ENCODE results near the gene C3orf62. TPM values are rescaled to one million over a fixed set of nuclear protein-coding genes. Genes with fewer than 3 reads are reported as not detected.
"Not testable (repeated sequence)": the region's sequence is repeated elsewhere in the genome, so short reads cannot be mapped to it uniquely, and the experiment has no call there.

Gene C3orf62
- total and polyA plus RNA-seq, 4 donors, result 0.96 to 3.1 (median 1.6) TPM

GRCh38 chr3:49248840-49249227 lies 28.2 kb downstream of the C3orf62 start (continued):
- no peak for TF ChIP-seq ZBTB33 (IDR thresholded peaks at IDR 0.05)
- TF ChIP-seq JUND (IDR thresholded peaks at IDR 0.05), result peak in 1 of 2 donors; percentile 48
- TF ChIP-seq, protein P1, sequence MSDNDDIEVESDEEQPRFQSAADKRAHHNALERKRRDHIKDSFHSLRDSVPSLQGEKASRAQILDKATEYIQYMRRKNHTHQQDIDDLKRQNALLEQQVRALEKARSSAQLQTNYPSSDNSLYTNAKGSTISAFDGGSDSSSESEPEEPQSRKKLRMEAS (IDR thresholded peaks at IDR 0.05), result no peak
- no peak for TF ChIP-seq GABPA (IDR thresholded peaks at IDR 0.05 in 1 of 2, conservative IDR thresholded peaks at IDR 0.05 in 1 of 2)
- TF ChIP-seq NR2F2 (IDR thresholded peaks at IDR 0.05), result peak; percentile 31
- TF ChIP-seq YY1 (IDR thresholded peaks at IDR 0.05), result no peak
- TF ChIP-seq HNF4G (IDR thresholded peaks at IDR 0.05), result no peak
- TF ChIP-seq HNF4A (conservative IDR thresholded peaks at IDR 0.05), result no peak
- TF ChIP-seq FOXA2 (IDR thresholded peaks at IDR 0.05), result no peak

DNA sequence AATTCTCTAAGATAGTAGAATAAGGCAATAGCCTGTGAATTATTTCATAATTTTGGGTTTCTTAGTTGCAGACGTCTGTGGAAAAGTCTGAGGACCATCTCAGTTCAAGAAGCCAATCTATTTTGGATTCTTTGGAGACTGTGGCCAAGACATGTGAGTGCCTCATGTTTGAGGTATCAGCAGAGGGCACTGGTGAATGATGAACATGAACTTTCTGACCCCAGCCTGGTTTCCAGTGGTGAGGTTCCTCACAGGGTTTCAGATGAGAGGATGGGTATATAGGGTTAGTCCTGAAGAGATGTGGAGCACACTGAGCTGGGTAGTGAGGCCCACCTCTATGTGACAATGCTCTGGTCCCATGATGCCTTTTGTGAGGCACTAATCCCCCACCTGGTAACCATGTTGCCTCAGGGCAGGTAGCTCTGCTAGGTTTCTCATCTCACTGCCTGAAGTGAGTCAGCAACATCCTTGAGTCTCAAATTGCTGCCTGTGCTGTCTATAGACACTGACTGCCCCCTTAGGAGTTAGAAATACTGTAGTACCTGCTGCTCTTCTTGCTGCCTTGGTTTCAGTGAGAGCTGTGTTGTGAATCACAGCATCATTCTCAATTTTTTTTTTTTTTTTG lies 32.3 kb downstream of the C3orf62 start:
- H3K36me3 ChIP-seq (ENCODE audit: control insufficient read depth in 4 of 4, insufficient read depth in 3 of 4, low read depth in 1 of 4, low read length in 3 of 4), result no peaks in the 10 kb centered on the region
- no peaks in the 10 kb centered on the region for H3K9me3 ChIP-seq (ENCODE audit: control insufficient read depth in 4 of 4, low read length in 3 of 4)
- H3K9ac ChIP-seq (ENCODE audit: low read depth in 1 of 2, low read length in 2 of 2), result no peak overlapping the region
- no peak overlapping the region for H3K4me3 ChIP-seq (ENCODE audit: low read depth in 1 of 3, low read length in 3 of 3)
- 31% methylated on average over 1 of the region's 1 CpG for WGBS
- TF ChIP-seq YY1 (IDR thresholded peaks at IDR 0.05) (no peak), RXRA (IDR thresholded peaks at IDR 0.05) (peak in 1 of 2 donors; percentile 37)
- no peaks in the 10 kb centered on the region for H3K27me3 ChIP-seq (ENCODE audit: control insufficient read depth in 4 of 4, insufficient read depth in 4 of 4, low read length in 3 of 4)
- no peak overlapping the region for H3K27ac ChIP-seq (ENCODE audit: low read depth in 1 of 2, low read length in 2 of 2)
- no peaks in the 10 kb centered on the region for H3K4me1 ChIP-seq (ENCODE audit: control insufficient read depth in 4 of 4, insufficient read depth in 4 of 4, low read length in 3 of 4)
- no peak for DNase-seq (ENCODE audit: low spot score)

DNA sequence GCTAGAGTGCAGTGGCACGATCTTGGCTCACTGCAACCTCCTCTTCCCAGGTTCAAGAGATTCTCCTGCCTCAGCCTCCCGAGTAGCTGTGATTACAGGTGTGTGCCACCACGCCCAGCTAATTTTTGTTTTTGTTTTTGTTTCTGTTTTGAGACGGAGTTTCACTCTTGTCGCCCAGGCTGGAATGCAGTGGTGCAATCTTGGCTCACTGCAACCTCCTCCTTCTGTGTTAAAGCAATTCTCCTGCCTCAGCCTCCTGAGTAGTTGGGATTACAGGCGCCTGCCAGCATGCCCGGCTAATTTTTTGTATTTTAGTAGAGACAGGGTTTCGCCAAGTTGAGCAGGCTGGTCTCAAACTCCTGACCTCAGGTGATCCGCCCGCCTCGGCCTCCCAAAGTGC lies 36.9 kb downstream of the C3orf62 start:
- not testable (repeated sequence) for H3K27me3 ChIP-seq (ENCODE audit: control insufficient read depth in 4 of 4, insufficient read depth in 4 of 4, low read length in 3 of 4); H3K4me1 ChIP-seq (ENCODE audit: control insufficient read depth in 4 of 4, insufficient read depth in 4 of 4, low read length in 3 of 4); H3K27ac ChIP-seq (ENCODE audit: low read depth in 1 of 2, low read length in 2 of 2); H3K36me3 ChIP-seq (ENCODE audit: control insufficient read depth in 4 of 4, insufficient read depth in 3 of 4, low read depth in 1 of 4, low read length in 3 of 4); H3K9me3 ChIP-seq (ENCODE audit: control insufficient read depth in 4 of 4, low read length in 3 of 4); H3K9ac ChIP-seq (ENCODE audit: low read depth in 1 of 2, low read length in 2 of 2); DNase-seq (ENCODE audit: low spot score); H3K4me3 ChIP-seq (ENCODE audit: low read depth in 1 of 3, low read length in 3 of 3)
- 92% methylated on average over 11 of the region's 11 CpGs for WGBS

DNA sequence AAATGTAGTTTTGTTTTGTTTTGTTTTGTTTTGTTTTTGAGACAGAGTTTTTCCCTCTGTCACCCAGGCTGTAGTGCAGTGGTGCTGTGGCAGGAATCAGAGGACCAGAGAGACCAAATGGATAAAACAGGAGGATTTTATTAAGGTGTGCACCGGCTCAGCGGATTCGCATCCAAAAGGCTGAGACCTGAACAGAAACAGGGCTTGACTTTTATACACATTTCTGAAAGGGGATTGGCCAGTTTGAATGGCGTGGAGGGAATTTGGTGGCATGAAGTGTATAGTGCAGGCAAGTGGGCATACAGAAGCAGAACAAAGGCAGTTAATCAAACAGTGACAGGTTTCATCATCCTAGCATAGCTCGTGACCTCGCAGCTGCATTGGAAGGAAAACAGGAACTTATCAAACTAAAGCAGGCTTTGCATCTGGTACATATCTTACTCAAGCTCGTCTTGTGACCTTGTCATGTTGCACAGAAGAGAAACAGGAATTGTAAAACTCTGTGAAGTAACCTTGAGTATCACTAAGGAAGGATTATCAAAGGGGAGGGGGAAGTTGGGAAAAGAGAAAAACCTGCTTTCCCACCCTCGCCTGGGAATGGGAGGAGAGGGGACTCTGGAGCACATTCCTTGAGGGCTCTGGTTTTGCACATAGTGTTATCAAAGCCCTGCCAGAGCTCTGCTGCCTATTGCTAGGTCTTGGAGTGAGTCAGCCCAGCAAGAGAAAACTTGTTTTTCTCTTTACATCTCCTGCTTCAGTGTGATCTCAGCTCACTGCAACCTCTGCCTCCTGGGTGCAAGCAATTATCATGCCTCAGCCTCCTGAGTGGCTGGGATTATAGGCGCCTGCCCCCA lies 38.5 kb downstream of the C3orf62 start:
- no peak for DNase-seq (ENCODE audit: low spot score)
- TF ChIP-seq YY1 (IDR thresholded peaks at IDR 0.05), result no peak
- TF ChIP-seq RAD21 (IDR thresholded peaks at IDR 0.05), result peak in 1 of 2 donors; percentile 10
- peak; percentile 12 for TF ChIP-seq SP1 (IDR thresholded peaks at IDR 0.05)
- no peak for TF ChIP-seq HNF4G (IDR thresholded peaks at IDR 0.05)
- TF ChIP-seq RXRA (IDR thresholded peaks at IDR 0.05), result peak in 1 of 2 donors; percentile 48
- peak; percentile 56 for TF ChIP-seq NR2F2 (IDR thresholded peaks at IDR 0.05)
- Histone ChIP-seq H3K9ac (ENCODE audit: low read depth in 1 of 2, low read length in 2 of 2) (no peak overlapping the region), H3K9me3 (ENCODE audit: control insufficient read depth in 4 of 4, low read length in 3 of 4) (peaks cover 2 to 3% (median 3%) of the 10 kb centered on the region in 4 donors), H3K4me1 (ENCODE audit: control insufficient read depth in 4 of 4, insufficient read depth in 4 of 4, low read length in 3 of 4) (no peaks in the 10 kb centered on the region), H3K36me3 (ENCODE audit: control insufficient read depth in 4 of 4, insufficient read depth in 3 of 4, low read depth in 1 of 4, low read length in 3 of 4) (no peaks in the 10 kb centered on the region), H3K4me3 (ENCODE audit: low read depth in 1 of 3, low read length in 3 of 3) (no peak overlapping the region), H3K27me3 (ENCODE audit: control insufficient read depth in 4 of 4, insufficient read depth in 4 of 4, low read length in 3 of 4) (no peaks in the 10 kb centered on the region), H3K27ac (ENCODE audit: low read depth in 1 of 2, low read length in 2 of 2) (peak overlapping the region in 1 of 2 donors; percentile 47)
- WGBS, result 66% methylated on average over 9 of the region's 9 CpGs
